DND-41 (cell line): ENCODE measurements around the gene HCN4.

Experiments
- EZH2 ChIP-seq: IDR thresholded peaks from 3 replicates; pipeline ENCODE4 v1.6.1; 2012; ENCODE audit warnings: borderline replicate concordance, low read depth, mild to moderate bottlenecking, moderate library complexity, low read length, inconsistent platforms; ENCODE audit not compliant: severe bottlenecking
- TF ChIP-seq, protein P1 (sequence below): IDR thresholded peaks from 2 replicates; pipeline ENCODE4 v1.5.1; 2012; ENCODE audit warnings: borderline replicate concordance, low read length, moderate library complexity, mild to moderate bottlenecking; ENCODE audit not compliant: poor library complexity, severe bottlenecking; ENCODE audit errors: extremely low read depth

DNA sequence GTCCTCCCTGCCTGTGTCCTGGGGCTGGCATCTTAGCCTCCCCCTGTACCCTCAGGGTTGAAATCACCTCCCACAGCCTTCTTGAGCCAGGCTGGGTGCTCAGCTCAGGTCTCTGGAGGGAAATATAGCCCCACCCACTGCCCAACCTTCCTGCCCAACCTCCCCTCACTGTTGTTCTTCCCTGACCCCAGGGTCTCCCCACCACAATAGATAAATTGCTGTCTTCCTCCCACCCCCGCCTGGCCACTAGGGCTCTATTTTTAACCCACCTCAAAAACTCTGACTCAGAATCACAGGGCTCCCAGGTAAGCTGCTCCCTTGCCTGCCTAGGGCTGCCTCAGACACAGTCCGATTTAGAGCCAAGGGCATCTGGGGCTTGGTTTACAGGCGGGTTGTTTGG is 15.0 kb downstream of the HCN4 start:
- TF ChIP-seq, protein P1, sequence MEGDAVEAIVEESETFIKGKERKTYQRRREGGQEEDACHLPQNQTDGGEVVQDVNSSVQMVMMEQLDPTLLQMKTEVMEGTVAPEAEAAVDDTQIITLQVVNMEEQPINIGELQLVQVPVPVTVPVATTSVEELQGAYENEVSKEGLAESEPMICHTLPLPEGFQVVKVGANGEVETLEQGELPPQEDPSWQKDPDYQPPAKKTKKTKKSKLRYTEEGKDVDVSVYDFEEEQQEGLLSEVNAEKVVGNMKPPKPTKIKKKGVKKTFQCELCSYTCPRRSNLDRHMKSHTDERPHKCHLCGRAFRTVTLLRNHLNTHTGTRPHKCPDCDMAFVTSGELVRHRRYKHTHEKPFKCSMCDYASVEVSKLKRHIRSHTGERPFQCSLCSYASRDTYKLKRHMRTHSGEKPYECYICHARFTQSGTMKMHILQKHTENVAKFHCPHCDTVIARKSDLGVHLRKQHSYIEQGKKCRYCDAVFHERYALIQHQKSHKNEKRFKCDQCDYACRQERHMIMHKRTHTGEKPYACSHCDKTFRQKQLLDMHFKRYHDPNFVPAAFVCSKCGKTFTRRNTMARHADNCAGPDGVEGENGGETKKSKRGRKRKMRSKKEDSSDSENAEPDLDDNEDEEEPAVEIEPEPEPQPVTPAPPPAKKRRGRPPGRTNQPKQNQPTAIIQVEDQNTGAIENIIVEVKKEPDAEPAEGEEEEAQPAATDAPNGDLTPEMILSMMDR: no peak
- TF ChIP-seq EZH2: no peak
